ENCODE data around the gene SDK1.

GRCh38 chr7:4166340-4166739, 865.3 kb downstream of the SDK1 start:
- no peak for TF ChIP-seq CTCF (conservative IDR thresholded peaks at IDR 0.05; ENCODE audit: low read length)
- TF ChIP-seq EZH2phosphoT487 (IDR thresholded peaks at IDR 0.05; ENCODE audit: borderline replicate concordance, low read depth, low read length): no peak

Measured in OCI-LY7 (cell line).